Upper lobe of right lung (tissue), 1 donor: ENCODE measurements around the gene PRRT1B. TPM values are rescaled to one million over a fixed set of nuclear protein-coding genes. Genes with fewer than 3 reads are reported as not detected.
A peak's percentile ranks its signal among the peaks of the same experiment; 100 is the strongest.

Experiments used
- ATAC-seq: fragments of 200-7000 bp; cut with Tn5 transposase; one replicate; pipeline ENCODE4 v1.9.1; 2020; ENCODE audit warnings: mild to moderate bottlenecking, moderate library complexity
- DNase-seq: peaks from one replicate; pipeline ENCODE4 v3.0.0-alpha.2; 2020
- H3K27ac ChIP-seq: fragments of 200-600 bp; one replicate; pipeline ENCODE4 v1.8.0; 2022
- H3K27me3 ChIP-seq: fragments of 200-600 bp; one replicate; pipeline ENCODE4 v1.8.0; 2022; ENCODE audit warnings: mild to moderate bottlenecking
- H3K36me3 ChIP-seq: fragments of 200-600 bp; one replicate; pipeline ENCODE4 v1.8.0; 2022
- H3K4me1 ChIP-seq: fragments of 200-600 bp; one replicate; pipeline ENCODE4 v1.8.0; 2022
- H3K4me3 ChIP-seq: fragments of 200-600 bp; one replicate; pipeline ENCODE4 v1.8.0; 2022; ENCODE audit warnings: mild to moderate bottlenecking
- H3K9me3 ChIP-seq: fragments of 200-600 bp; one replicate; pipeline ENCODE4 v1.8.0; 2022
- CTCF ChIP-seq: fragments of 200-600 bp; IDR thresholded peaks from one replicate; pipeline ENCODE4 v1.8.0; 2022; ENCODE audit warnings: antibody characterized with exemption
- intact Hi-C: fragments of 100-400 bp; cut with DNase I; formaldehyde crosslinking; loops from one replicate; pipeline ENCODE4 v1.11.0; 2022
- total RNA-seq: library from RNA; stranded (reverse); fragmentation: NEBNext Ultra II Directional; extraction: Animal tissue kit (Norgen Biotek cat#: 25700); gene quantifications from one replicate; pipeline ENCODE4 v1.2.1, GENCODE V29; 2021
- donor health status: DM: no; HTN: yes; CAD: no; lungs with severe emphysema.

PRRT1B gene
- total RNA-seq, 1 donor from 2014 or later = 3.9 TPM

GRCh38 chr9:131559421-131560000, 14.2 kb downstream of the PRRT1B start:
- peak; percentile 6 for TF ChIP-seq CTCF

GRCh38 chr9:131562032-131562959, 17.0 kb downstream of the PRRT1B start:
- Histone ChIP-seq H3K4me3 (no peak overlapping the region), H3K36me3 (no peaks in the 10 kb centered on the region), H3K27ac (no peak overlapping the region), H3K9me3 (no peaks in the 10 kb centered on the region), H3K4me1 (no peaks in the 10 kb centered on the region), H3K27me3 (no peaks in the 10 kb centered on the region)
- DNase-seq (no peak), ATAC-seq (no peak)
- TF ChIP-seq CTCF = no peak
- intact Hi-C loops = no loop called here

More at GRCh38 chr9:131559421-131560000, 14.2 kb downstream of the PRRT1B start:
- intact Hi-C loops = no loop called here
- DNase-seq = no peak
- H3K9me3 ChIP-seq = no peaks in the 10 kb centered on the region
- ATAC-seq = peak; percentile 64
- H3K4me1 ChIP-seq = no peaks in the 10 kb centered on the region
- no peaks in the 10 kb centered on the region for H3K36me3 ChIP-seq
- H3K27me3 ChIP-seq = peaks cover 15% of the 10 kb centered on the region
- no peak overlapping the region for H3K27ac ChIP-seq
- H3K4me3 ChIP-seq = no peak overlapping the region

GRCh38 chr9:131565369-131565768, 20.0 kb downstream of the PRRT1B start:
- no peak overlapping the region for H3K4me3 ChIP-seq
- ATAC-seq = no peak
- intact Hi-C loops = no loop called here

GRCh38 chr9:131566158-131566557, 20.8 kb downstream of the PRRT1B start:
- no peak overlapping the region for H3K4me3 ChIP-seq
- H3K27me3 ChIP-seq = no peaks in the 10 kb centered on the region
- H3K9me3 ChIP-seq = no peaks in the 10 kb centered on the region
- no peak for TF ChIP-seq CTCF
- ATAC-seq (no peak), DNase-seq (no peak)
- intact Hi-C loops = no loop called here
- no peaks in the 10 kb centered on the region for H3K4me1 ChIP-seq
- H3K36me3 ChIP-seq = peaks cover 3% of the 10 kb centered on the region
- H3K27ac ChIP-seq = no peak overlapping the region

More at GRCh38 chr9:131565369-131565768, 20.0 kb downstream of the PRRT1B start:
- Histone ChIP-seq H3K27me3 (no peaks in the 10 kb centered on the region), H3K9me3 (no peaks in the 10 kb centered on the region), H3K27ac (no peak overlapping the region), H3K36me3 (no peaks in the 10 kb centered on the region), H3K4me1 (no peaks in the 10 kb centered on the region)
- DNase-seq = no peak
- TF ChIP-seq CTCF = no peak

- intact Hi-C loops = no loop called here
- Histone ChIP-seq H3K27ac (no peak overlapping the region), H3K9me3 (no peaks in the 10 kb centered on the region), H3K27me3 (no peaks in the 10 kb centered on the region), H3K36me3 (peaks cover 20% of the 10 kb centered on the region), H3K4me3 (no peak overlapping the region), H3K4me1 (no peaks in the 10 kb centered on the region)
- DNase-seq (no peak), ATAC-seq (peak; percentile 43)
- TF ChIP-seq CTCF = no peak
These were observed 22.6 kb downstream of the PRRT1B start for GRCh38 chr9:131567910-131568309.
